Fibroblast of pulmonary artery (primary cell): Measurements from ENCODE around the gene SMO.
"Not testable (repeated sequence)": the region's sequence is repeated elsewhere in the genome, so short reads cannot be mapped to it uniquely, and the experiment has no call there.

Experiments used
- DNase-seq: peaks from one replicate; pipeline ENCODE4 v3.0.0-alpha.2; 2010; ENCODE audit warnings: low read depth
- H3K4me3 ChIP-seq: replicated peaks from 2 replicates; pipeline ENCODE4 v1.5.1; 2011; ENCODE audit warnings: low read depth, mild to moderate bottlenecking, control low read depth, low read length, moderate library complexity
- TF ChIP-seq, protein P1 (sequence below): IDR thresholded peaks from 2 replicates; pipeline ENCODE4 v1.5.1; 2011; ENCODE audit warnings: mild to moderate bottlenecking, control low read depth, low read length, inconsistent platforms; ENCODE audit errors: missing control alignments

Gene SMO

DNA sequence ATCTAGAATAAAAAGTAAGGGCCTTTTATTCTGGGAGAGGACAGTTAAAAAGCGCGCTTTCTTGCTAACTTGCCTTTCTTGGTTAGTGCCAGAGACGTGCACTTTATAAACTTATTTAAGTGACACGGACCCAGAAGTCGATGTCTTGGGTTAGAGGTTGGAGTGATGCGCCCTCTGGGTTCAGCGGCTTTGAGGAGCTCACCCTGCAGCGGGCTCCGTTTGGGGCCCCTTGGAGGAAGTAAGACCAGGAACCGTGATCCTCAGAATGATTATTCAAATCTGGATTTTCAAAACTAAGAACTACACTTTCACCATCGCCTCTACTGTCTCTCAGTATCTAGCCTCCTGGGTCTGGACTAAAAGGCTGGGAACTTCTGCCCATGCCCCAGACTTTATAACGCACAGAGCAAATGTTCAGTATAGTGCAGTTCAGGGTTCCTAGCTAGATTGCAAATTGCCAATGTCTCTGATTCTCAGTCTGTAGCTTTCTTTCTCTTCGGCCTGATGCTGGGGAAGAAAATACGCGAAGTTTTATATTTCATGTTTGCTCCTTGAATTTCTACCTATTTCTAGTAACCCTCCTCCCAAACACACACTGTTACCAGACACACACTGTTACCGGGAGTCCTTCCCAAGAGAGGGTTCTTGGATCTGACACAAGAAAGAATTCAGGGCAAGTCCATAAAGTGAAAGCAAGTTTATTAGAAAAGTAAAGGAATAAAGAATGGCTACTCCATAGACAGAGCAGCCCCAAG lies 18.6 kb upstream of the SMO start:
- TF ChIP-seq, protein P1, sequence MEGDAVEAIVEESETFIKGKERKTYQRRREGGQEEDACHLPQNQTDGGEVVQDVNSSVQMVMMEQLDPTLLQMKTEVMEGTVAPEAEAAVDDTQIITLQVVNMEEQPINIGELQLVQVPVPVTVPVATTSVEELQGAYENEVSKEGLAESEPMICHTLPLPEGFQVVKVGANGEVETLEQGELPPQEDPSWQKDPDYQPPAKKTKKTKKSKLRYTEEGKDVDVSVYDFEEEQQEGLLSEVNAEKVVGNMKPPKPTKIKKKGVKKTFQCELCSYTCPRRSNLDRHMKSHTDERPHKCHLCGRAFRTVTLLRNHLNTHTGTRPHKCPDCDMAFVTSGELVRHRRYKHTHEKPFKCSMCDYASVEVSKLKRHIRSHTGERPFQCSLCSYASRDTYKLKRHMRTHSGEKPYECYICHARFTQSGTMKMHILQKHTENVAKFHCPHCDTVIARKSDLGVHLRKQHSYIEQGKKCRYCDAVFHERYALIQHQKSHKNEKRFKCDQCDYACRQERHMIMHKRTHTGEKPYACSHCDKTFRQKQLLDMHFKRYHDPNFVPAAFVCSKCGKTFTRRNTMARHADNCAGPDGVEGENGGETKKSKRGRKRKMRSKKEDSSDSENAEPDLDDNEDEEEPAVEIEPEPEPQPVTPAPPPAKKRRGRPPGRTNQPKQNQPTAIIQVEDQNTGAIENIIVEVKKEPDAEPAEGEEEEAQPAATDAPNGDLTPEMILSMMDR: no peak
- DNase-seq: no peak
- peak overlapping the region; percentile 46 for H3K4me3 ChIP-seq

DNA sequence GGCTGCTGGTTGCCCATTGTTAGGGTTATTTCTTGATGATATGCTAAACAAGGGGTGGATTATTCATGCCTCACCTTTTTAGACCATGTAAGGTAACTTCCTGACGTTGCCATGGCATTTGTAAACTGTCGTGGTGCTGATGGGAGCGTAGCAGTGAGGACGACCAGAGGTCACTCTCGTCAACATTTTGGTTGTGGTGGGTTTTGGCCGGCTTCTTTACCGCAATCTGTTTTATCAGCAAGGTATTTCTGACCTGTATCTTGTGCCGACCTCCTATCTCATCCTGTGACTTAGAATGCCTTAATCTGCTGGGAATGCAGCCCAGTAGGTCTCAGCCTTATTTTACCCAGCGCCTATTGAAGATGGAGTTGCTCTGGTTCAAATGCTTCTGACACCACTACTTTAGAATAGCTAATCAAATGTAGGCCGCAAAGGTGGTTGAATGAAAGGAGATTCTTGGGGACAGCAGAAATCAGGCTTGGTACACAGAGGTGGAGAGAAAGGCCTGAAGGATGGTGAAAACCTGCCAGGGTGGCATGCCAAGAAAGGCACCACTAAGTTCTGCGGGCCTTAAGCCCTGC lies 17.9 kb upstream of the SMO start:
- H3K4me3 ChIP-seq: no peak overlapping the region

DNA sequence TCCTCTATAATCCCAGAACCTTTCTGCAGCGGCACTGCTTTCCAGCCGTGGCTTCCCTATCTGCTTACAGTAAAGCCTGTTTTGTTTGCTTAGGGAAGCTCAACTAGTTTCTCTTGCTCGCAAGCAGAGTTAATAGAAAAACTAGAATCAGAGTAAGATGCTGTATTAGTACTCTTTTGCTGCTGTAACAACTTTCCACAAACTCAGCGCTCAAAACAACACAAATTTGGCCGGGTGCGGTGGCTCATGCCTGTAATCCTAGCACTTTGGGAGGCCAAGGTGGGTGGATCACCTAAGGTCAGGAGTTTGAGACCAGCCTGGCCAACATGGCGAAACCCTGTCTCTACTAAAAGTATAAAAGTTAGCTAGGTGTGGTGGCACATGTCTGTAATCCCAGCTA lies 14.6 kb upstream of the SMO start:
- not testable (repeated sequence) for H3K4me3 ChIP-seq, DNase-seq

More for the DNA sequence above, 17.9 kb upstream of the SMO start:
- DNase-seq: no peak
- TF ChIP-seq, protein P1: no peak

DNA sequence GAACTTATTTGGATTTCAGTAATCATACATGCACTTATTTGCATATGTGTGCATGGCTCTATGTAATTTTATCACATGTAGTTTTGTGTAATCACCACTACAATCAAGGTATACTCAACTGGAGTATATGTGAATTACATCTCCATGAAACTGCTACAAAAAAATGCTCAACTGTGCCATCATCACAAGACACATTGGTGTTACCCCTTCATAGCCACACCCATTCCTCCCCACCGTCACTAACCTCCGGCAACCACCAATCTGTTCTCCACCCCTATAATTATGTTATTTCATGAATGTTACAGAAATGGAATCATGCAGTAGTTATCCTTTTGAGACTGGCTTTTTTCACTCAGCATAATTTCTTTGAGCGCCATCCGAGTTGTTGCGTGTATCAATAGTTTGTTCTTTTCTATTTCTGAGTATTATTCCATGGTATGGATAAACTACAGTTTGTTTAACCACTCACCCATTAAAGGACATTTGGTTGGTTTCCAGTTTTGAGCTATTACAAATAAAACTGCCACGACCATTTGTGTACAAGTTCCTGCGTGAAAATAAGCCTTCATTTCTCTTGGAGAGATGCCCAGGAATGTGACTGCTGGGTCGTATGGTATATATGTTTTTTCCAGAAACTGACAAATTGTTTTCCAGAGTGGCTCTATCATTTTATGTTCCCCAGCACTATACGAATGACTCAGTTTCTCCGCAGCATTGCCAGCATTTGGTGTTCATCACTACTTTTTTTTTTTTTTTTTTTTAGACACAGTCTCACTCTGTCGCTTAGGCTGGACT lies 11.3 kb upstream of the SMO start:
- H3K4me3 ChIP-seq: no peak overlapping the region
- TF ChIP-seq, protein P1: no peak
- DNase-seq: no peak

DNA sequence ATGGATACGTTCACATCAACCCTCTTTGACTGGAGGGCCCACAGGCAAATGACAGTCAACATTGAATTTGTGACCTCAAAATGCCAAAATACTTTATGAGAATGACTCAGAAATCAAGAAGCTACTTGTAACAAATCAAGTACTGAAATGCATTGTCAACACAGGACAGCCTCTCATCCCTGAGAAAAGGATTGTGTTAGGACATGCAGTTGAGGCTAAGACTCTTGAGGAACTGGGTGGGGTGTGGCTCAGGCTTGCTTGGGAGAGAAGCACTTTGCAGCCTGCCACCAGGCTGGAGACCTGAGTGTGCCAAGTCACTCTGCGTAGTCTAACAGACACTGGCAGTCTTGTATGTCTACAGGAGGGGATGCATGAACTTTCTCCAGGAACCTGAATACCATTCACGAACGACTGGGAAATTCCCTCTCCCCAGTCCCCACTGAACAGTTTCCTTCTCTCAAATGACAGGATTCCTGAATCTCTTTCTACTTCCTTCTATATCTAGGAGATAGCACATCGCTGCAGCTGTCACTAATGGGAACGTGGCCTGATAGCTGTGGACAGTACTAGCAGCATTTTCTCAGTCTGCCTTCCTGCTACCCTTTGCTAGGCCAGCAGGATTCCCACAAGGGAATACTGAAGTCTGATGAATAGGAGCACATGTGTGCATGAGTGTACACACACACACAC lies 3.3 kb upstream of the SMO start:
- TF ChIP-seq, protein P1: no peak
- DNase-seq: no peak
- no peak overlapping the region for H3K4me3 ChIP-seq

DNA sequence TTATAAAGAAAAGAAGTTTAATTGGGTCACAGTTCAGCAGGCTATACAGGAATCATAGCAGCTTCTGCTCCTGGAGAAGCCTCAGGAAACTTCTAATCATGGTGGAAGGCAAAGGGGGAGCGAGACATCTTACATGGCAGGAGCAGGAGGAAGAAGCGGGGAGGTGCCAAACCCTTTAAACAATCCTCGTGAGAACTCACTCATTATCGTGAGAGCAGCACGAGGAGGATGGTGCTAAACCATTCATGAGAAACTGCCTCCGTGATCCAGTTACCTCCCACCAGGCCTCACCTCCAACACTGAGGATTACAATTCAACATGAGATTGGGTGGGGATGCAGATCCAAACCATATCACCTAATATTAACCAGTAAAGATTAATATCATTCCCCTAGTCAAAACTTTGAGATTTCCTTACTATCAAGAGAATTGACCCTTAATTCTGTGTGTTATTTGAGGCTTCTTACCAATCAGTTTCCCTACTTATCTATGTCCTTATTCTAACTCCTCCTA lies 1.6 kb upstream of the SMO start:
- TF ChIP-seq, protein P1: no peak
- no peak overlapping the region for H3K4me3 ChIP-seq
- DNase-seq: no peak
